Spinal cord (tissue), 10 donors: ENCODE data around the gene TVP23A. TPM values are rescaled to one million over a fixed set of nuclear protein-coding genes. Genes with fewer than 3 reads are reported as not detected.

Experiments
- DNase-seq, 6 donors: peaks; one replicate each; pipeline versions ENCODE4 v3.0.0 to v3.0.0-alpha.2; 2013 to 2015; ENCODE audit warnings: low spot score in 6 of 6, low read depth in 4 of 6
- H3K27ac ChIP-seq: one replicate; pipeline ENCODE4 v1.5.1; 2013; ENCODE audit warnings: low read depth, low read length, control low read depth
- H3K27me3 ChIP-seq: one replicate; pipeline ENCODE4 v1.6.1; 2013; ENCODE audit warnings: low read length; ENCODE audit not compliant: control insufficient read depth, insufficient read depth
- H3K36me3 ChIP-seq: one replicate; pipeline ENCODE4 v1.6.1; 2013; ENCODE audit warnings: low read length; ENCODE audit not compliant: control insufficient read depth, insufficient read depth
- H3K4me1 ChIP-seq: one replicate; pipeline ENCODE4 v1.6.1; 2013; ENCODE audit warnings: low read length; ENCODE audit not compliant: control insufficient read depth, insufficient read depth
- H3K4me3 ChIP-seq: one replicate; pipeline ENCODE4 v1.5.1; 2013; ENCODE audit warnings: low read depth, low read length, control low read depth
- H3K9me3 ChIP-seq: one replicate; pipeline ENCODE4 v1.6.1; 2013; ENCODE audit warnings: low read length; ENCODE audit not compliant: control insufficient read depth, insufficient read depth
- WGBS: methylation state at CpG from one replicate; pipeline ENCODE4 v1.1.5; 2013; ENCODE audit warnings: missing lambda C conversion rate; ENCODE audit not compliant: insufficient coverage; 5-methylcytosine and 5-hydroxymethylcytosine counted together
- long read RNA-seq, 4 donors: transcript quantifications; one replicate each; lab custom pipeline, GENCODE V29; 2026
- polyA plus RNA-seq, 2 donors: library from polyadenylated mRNA; unstranded; fragments of 120-200 nt; gene quantifications; one replicate each; pipeline ENCODE4 v1.2.1, GENCODE V29; 2013; ENCODE audit not compliant: insufficient read length in 2 of 2
- total RNA-seq, 2 donors: library from RNA; depleted of rRNA in 1 of 2; stranded (reverse); fragments of 120-200 nt in 1 of 2; fragments of >200 nt in 1 of 2; gene quantifications; one replicate each; pipeline versions ENCODE4 v1.2.3 to v1.2.4, GENCODE V29; 2013 to 2014
- donor health status: healthy.

Gene TVP23A
- total RNA-seq (10 to 100 TPM in 1 of 2 donors, 1 to 10 TPM in 1; 8.5 to 10.8 TPM), polyA plus RNA-seq (10 to 100 TPM; 21.2 to 27.3 TPM)
- long read RNA-seq, donor 1, partial matches to known transcripts: 25 of 39 reads
- long read RNA-seq, donor 1, other reads (novel, unspliced or antisense): 9 of 39 reads
- long read RNA-seq, donor 2: 0 reads
- long read RNA-seq, donor 3: 0 reads
- long read RNA-seq, donor 4: 0 reads

DNA sequence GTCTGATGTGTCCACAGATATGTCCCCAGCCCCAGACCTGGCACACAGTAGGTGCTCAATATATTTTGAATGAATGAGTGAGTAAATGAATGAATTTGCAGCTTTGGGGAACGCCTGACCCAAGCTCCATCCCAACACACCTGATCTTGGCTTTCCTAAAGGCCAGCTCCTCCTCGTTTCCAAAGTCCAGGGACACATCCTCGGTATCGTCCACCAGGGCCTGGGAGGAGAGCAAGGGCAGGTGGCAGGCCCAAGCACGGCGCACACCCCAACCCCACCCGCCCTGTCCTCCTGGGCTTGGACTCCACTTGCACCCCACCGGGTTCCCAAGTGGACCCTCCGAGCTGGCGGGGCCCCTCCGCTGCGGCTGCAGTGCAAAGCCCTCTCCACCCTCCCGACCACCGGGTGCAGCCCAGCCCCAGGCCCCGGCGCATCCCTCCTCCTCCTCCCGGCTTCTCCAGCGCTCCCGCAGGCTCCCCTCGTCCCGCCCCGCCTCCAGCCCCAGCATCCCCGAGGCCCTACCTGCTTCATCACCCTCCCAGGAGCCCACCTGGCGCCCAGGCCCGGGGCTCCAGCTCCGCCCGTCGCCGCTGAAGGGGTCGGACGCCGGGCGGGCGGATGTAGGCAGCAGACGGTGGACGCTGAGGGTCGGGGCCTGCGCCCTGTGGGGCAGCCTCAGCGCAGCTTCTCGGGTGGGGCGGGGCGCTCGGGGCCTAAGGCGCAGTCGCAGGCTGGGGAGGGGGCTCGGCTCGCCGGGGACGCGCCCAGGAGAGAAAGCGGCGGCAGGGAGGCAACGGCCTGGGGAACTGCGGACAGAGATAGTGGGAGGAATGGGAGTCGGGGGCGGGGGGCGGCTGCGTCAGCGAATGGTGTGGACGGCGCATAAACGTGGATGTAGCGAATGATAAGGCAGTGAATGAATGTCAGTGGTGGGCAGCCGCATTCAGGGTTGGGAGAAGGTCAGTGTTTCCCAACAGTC lies at the start of gene TVP23A:
TVP23A (minus strand) TSS at position 832 of the 979 bp plus-strand sequence; CDS start at position 531, 301 bp downstream.
- Histone ChIP-seq H3K27ac (no peak within 1 kb of the TSS), H3K27me3 (no peaks in the 10 kb centered on the region)
- 1% methylated on average over 60 of the region's 64 CpGs for WGBS

DNA sequence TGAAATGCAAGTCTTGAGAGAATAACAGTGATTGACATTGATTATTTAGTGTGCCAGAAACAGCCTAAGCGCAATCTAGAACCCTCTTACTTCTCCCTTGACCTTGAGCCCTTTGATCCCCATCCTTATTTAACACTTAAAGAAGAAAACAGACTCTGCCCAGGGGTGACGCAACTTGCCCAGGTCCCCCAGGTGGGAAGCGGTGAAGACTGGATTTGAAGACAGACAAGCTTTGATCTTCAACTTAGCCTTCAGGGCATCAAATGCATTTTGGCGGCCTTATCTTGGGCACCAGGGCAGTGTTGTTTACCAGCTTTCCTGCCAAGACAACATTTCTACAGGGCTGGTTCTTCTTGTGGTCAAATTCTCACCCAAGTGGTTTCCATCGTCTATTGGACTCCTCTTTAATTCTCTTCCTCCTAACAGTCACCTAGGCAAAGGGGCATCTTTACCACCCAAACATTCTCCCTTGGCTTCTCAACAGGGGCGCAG lies 49.6 kb upstream of the TVP23A start:
- H3K27ac ChIP-seq: no peak overlapping the region
- H3K36me3 ChIP-seq: no peaks in the 10 kb centered on the region
- no peak for DNase-seq
- no peaks in the 10 kb centered on the region for H3K9me3 ChIP-seq
- H3K27me3 ChIP-seq: no peaks in the 10 kb centered on the region
- H3K4me3 ChIP-seq: no peak overlapping the region
- H3K4me1 ChIP-seq: peaks cover 12% of the 10 kb centered on the region
- 95% methylated on average over 5 of the region's 6 CpGs for whole genome bisulfite sequencing

More for the DNA sequence above, at the start of gene TVP23A:
- H3K4me1 ChIP-seq: peaks cover 28% of the 10 kb centered on the region
- peak within 1 kb of the TSS; percentile 28 for H3K4me3 ChIP-seq
- peaks cover 11% of the 10 kb centered on the region for H3K36me3 ChIP-seq
- no peaks in the 10 kb centered on the region for H3K9me3 ChIP-seq
- peak in 4 of 6 donors; percentile 19 to 88 (median 63) for DNase-seq

DNA sequence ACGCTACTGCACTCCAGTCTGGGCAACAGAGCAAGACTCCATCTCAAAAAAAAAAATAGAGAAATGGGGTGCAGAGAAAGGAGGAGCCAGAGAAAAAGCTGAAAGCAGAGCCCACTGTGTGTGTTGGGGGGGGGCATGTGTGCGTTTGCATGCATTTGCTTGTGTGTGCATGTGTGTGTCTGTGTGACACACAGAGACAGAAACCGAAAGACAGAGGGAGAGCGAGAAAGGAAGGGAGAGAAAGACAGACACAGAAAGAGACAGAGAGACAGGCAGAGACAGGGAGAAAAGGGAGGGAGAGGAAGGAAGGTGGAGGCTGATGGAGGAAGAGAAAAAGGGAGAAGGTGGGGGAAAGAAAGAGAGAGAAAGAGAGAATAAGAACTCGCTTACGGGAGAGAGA lies 48.6 kb upstream of the TVP23A start:
- WGBS: 94% methylated on average over 4 of the region's 6 CpGs
- H3K4me3 ChIP-seq: no peak overlapping the region
- peaks cover 12% of the 10 kb centered on the region for H3K4me1 ChIP-seq
- H3K9me3 ChIP-seq: no peaks in the 10 kb centered on the region
- DNase-seq: no peak
- H3K36me3 ChIP-seq: no peaks in the 10 kb centered on the region
- H3K27me3 ChIP-seq: no peaks in the 10 kb centered on the region
- H3K27ac ChIP-seq: no peak overlapping the region

DNA sequence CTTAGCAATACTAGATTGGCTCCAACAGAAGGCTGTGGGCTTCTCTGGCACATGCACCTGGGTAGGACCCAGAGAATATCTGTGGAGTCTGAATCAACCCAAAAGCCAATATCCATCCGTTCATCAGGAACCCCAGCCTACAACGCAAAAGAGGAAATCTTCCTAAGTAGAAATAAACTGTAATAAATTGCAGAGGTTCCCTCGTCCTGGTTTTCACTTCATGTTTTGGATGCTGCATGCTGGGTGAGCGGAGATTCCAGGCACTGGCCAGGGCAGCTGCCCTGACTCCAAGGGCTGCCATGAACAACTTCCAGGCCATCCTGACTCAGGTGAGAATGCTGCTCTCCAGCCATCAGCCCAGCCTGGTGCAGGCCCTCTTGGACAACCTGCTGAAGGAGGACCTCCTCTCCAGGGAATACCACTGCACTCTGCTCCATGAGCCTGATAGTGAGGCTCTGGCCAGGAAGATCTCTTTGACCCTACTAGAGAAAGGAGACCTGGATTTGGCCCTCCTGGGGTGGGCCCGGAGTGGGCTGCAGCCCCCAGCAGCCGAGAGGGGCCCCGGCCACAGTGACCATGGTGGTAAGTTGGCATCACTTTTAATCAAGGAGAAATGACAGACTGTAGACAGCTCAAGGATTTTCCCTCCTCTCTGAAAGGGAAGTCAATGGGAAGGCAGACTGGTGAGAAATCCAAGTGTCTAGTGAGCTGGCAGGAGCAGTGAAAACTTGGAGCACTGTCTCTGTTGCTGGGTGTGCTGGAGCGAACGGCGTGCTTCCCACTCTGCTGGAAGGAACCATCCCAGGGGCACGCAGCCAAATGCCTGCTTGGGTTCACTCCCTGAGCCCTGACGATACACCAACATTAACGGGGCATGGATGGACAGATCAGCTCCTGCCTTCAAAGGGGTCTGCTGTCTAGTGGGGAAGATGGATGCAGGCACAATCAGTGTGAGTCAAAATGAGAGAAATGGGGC lies 47.7 kb upstream of the TVP23A start:
- WGBS: 60% methylated on average over 8 of the region's 13 CpGs
- Histone ChIP-seq H3K27ac (no peak overlapping the region), H3K36me3 (no peaks in the 10 kb centered on the region), H3K9me3 (no peaks in the 10 kb centered on the region), H3K4me1 (peaks cover 12% of the 10 kb centered on the region), H3K27me3 (no peaks in the 10 kb centered on the region), H3K4me3 (no peak overlapping the region)
- peak; percentile 17 to 83 (median 30) for DNase-seq

DNA sequence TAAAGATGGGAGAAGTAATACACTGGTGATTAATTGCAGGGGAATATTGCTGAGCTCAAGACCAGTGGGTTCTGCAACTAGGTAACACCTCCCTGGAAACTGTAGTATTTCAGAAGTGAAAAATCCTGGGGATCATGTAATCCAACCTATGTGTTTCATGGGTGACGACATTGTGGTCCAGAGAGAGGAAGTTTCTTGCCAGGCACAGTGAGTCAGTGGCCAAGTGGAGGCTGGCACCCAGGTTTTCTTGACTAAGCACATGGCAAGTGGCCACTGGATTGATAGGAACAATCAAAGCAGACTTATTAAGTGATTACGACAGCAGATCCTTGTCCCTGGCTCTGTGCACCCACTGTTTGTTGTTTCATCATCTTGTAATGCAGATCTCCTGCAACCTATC lies 43.8 kb upstream of the TVP23A start:
- peaks cover 12% of the 10 kb centered on the region for H3K4me1 ChIP-seq
- no peak overlapping the region for H3K27ac ChIP-seq
- no peak overlapping the region for H3K4me3 ChIP-seq
- no peaks in the 10 kb centered on the region for H3K9me3 ChIP-seq
- no peaks in the 10 kb centered on the region for H3K27me3 ChIP-seq
- 50% methylated on average over 1 of the region's 2 CpGs for WGBS
- DNase-seq: no peak
- no peaks in the 10 kb centered on the region for H3K36me3 ChIP-seq

DNA sequence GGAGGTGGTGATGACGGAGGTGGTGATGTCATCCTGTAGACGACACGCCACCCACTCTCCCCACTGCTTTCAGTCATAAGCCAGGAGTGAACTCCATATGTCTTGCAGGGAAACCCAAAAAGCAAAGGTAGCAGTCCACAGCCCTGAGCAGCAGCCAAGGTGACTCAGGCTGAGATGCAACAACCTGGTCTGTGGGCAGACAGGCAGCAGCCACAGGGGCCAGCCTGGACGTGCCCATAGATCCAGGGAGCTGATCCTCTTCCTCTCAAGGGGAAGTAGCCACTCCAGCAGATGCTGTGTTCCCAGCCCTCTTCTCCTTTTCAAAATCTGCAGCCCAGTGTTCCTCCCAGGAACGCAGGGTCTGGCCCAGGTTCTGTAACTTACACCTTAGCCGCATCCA lies 41.1 kb upstream of the TVP23A start:
- Histone ChIP-seq H3K4me1 (no peaks in the 10 kb centered on the region), H3K27me3 (no peaks in the 10 kb centered on the region), H3K27ac (no peak overlapping the region), H3K9me3 (no peaks in the 10 kb centered on the region), H3K4me3 (no peak overlapping the region), H3K36me3 (no peaks in the 10 kb centered on the region)
- 69% methylated on average over 1 of the region's 6 CpGs for WGBS
- DNase-seq: no peak

DNA sequence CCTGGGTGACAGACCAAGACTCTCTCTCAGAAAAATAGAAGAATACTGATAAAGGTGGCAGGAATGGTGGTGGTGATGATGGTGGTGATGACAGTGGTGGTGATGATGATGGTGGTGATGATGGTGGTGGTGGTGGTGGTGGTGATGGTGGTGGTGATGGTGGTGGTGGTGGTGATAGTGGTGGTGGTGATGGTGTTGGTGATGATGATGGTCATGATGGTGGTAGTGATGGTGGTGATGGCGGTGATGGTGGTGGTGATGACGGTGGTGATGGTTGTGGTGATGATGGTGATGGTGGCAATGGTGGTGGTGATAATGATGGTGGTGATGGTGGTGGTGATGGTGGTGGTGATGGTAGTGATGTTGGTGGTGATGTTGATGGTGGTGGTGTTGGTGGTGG lies 40.4 kb upstream of the TVP23A start:
- H3K27ac ChIP-seq: no peak overlapping the region
- no peaks in the 10 kb centered on the region for H3K9me3 ChIP-seq
- H3K4me3 ChIP-seq: no peak overlapping the region
- no peaks in the 10 kb centered on the region for H3K27me3 ChIP-seq
- no peak for DNase-seq
- H3K4me1 ChIP-seq: no peaks in the 10 kb centered on the region
- 71% methylated on average over 2 of the region's 2 CpGs for WGBS
- no peaks in the 10 kb centered on the region for H3K36me3 ChIP-seq

DNA sequence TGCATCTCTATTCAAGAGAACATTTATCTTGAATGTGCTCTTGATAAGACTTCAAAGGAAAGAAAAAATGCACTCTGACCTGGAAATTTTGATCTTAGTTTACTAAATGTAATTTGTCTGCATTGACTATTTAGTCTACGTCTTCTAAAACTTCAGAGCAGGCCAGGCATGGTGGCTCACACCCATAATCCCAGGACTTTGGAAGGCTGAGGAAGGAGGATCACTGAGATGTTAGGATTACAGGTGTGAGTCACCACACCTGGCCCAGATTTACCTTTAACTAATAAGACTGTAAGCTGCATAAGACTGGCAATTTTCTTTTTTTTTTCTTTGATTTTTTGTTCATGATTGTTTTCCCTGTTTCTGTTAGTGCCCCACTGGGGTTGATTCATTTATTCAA lies 39.6 kb upstream of the TVP23A start:
- Histone ChIP-seq H3K4me1 (no peaks in the 10 kb centered on the region), H3K27ac (no peak overlapping the region), H3K4me3 (no peak overlapping the region), H3K9me3 (no peaks in the 10 kb centered on the region), H3K36me3 (no peaks in the 10 kb centered on the region), H3K27me3 (no peaks in the 10 kb centered on the region)
- WGBS: no CpG with 5 or more reads among the region's 1 CpG
- DNase-seq: no peak

DNA sequence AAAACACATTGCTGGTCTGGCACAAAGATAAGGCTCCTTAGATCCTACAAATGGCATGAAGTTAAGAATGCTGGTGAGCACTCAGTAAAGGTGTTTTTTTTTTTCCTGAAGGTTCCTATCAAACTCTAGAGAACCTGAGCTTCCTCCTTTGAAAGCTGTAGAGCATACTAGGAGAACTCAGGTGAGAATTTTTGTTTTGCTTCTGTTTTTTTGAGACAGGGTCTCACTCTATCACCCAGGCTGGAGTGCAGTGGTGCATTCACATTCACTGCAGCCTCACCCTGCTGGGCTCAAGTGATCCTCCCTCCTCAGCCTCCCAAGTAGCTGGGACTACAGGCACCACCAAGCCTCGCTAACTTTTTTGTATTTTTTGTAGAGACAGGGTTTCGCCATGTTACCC lies 37.4 kb upstream of the TVP23A start:
- H3K9me3 ChIP-seq: no peaks in the 10 kb centered on the region
- H3K27me3 ChIP-seq: no peaks in the 10 kb centered on the region
- no peaks in the 10 kb centered on the region for H3K4me1 ChIP-seq
- WGBS: 81% methylated on average over 2 of the region's 2 CpGs
- no peak overlapping the region for H3K4me3 ChIP-seq
- no peaks in the 10 kb centered on the region for H3K36me3 ChIP-seq
- DNase-seq: no peak
- H3K27ac ChIP-seq: no peak overlapping the region
